ENCODE data around the gene CIB2.

- no peak for TF ChIP-seq CTCF (optimal IDR thresholded peaks at IDR 0.05 in 1 of 3, IDR thresholded peaks at IDR 0.05 in 1 of 3, conservative IDR thresholded peaks at IDR 0.05 in 1 of 3; ENCODE audit: extremely low read depth in 1 of 3, insufficient read depth in 2 of 3, low read length in 3 of 3)
- no peak for TF ChIP-seq EZH2 (IDR thresholded peaks at IDR 0.05; ENCODE audit: low read length)
These were observed 45.3 kb downstream of the CIB2 start for GRCh38 chr15:78085928-78086327.

Data from keratinocyte (primary cell).